ENCODE measurements around the gene SRGAP2C.
"Not testable (repeated sequence)": the region's sequence is repeated elsewhere in the genome, so short reads cannot be mapped to it uniquely, and the experiment has no call there.

SRGAP2C gene

DNA sequence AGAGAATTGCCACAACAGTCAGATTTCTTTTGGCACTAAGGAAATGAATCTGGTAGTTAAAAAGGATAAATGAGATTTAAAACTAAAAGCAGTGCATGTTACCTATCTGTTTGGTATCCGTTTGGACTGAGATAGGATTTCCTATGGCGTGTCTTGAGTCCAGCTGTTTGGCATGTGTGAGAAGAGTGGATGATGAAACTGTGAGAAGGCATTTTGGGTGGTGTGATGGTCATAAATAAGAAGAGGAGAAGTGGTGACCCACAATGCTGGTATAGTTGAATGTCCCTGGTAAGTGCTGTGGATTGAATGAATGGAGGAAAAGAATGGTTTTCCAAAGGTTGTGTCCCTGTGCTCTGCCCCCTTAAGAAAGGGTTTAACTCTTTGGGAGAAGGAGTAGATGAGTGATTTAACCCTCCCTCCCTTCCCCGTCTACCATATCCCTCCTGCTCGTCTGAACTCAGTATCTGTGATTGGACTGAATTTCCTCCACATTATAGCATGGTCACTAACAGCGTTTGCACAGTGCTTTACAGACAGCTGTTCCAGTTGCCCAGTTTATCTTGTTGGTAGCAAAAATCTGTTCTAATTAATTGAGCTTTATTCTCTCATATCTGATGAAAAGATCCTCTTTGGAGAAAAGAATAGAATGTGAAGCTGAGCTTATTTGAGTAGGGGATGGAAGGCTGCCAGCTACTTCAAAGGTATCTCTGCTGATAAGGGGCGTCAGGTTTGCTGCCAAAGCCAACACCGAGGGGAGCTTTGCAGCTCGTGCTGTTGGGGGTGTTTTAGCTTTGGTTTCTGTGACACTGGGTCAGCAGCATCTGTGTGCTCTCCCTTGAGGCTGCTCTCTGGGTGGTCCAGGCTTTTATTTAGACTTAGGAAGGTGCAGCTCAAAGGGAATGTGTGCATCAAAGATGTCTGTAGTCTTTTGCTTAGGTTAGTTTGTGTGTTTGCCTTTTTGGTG is 148.1 kb downstream of the SRGAP2C start:
- H3K27me3 ChIP-seq; intact Hi-C loops (cut with DNase I; ENCODE audit: low total_unique reads); DNase-seq: not testable (repeated sequence)

DNA sequence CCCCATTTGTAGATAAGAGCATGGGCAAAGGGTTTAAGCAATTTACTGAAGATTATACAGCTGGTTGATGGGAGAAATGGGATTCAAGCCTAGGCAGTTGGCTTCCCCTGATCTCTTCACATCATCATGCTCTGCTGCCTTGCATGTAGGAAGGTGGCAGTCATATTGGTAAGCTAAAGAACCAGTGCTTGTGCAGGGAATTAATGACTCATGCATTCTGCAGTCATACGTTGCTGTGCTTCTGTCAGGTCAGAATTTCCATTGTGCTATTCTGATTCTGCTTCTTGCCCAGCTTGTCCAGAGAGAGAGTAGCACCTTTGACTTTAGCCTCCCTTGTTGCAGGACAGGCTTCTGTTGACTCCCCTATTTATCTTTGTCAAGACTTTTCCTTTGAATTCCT is 153.2 kb downstream of the SRGAP2C start:
- H3K36me3 ChIP-seq; intact Hi-C loops (cut with DNase I; ENCODE audit: low total_unique reads); H3K27me3 ChIP-seq; H3K27ac ChIP-seq; DNase-seq; H3K4me1 ChIP-seq; H3K4me3 ChIP-seq; H3K9me3 ChIP-seq: not testable (repeated sequence)

More for the DNA sequence above, 148.1 kb downstream of the SRGAP2C start:
- not testable (repeated sequence) for H3K36me3 ChIP-seq, H3K27ac ChIP-seq, H3K4me3 ChIP-seq, H3K9me3 ChIP-seq, H3K4me1 ChIP-seq

DNA sequence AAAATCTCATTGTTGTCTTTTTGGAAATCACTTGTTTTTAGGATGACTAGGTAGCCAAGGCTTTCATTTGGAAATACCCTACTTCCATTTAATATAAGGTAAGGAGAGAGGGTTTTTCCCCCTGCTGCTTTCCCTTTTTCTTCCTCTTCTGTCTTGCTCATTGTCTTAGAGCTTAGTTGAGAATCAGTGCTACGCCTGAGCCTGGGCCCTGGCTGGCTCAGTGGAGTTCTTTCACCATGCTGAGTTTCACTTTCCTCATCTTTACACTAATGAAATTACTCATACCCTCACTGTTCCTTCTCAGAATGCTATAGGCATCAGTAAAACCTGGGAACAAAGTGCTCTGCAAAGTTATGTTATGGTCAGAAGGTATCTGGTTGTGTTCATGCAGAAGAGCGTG is 154.8 kb downstream of the SRGAP2C start:
- H3K36me3 ChIP-seq; H3K4me3 ChIP-seq; H3K27me3 ChIP-seq; DNase-seq; H3K9me3 ChIP-seq; intact Hi-C loops (cut with DNase I; ENCODE audit: low total_unique reads); H3K4me1 ChIP-seq; H3K27ac ChIP-seq: not testable (repeated sequence)

DNA sequence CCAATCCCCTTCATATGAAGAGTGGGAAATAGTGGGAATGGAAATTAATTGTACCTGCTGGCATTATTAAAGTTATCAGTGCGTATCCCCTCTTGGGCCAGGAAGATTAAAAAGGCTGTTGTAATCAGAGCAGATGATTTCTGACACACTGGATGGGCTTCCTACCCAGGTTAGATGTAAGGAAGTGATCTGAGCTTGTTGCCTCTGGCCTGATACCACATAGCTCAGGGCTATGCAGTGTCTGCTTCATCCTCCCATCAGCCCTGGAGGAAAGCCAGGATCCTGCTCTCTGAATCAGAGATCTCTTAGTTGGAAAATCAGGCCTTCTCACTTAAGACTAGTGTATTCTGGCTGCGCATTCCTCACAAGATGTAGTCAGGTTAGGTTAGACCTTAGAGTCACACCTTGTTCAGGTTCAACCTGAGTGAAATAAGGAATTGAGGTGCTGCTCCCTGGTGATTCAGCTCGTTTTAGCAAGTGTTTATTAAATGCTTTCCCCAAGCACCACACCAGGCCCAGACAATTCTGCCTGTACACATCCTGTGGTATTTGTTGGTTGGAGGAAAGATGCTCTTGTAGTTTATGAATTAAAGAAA is 158.6 kb downstream of the SRGAP2C start:
- DNase-seq; H3K36me3 ChIP-seq; H3K27ac ChIP-seq; H3K9me3 ChIP-seq; H3K27me3 ChIP-seq; H3K4me3 ChIP-seq; intact Hi-C loops (cut with DNase I; ENCODE audit: low total_unique reads); H3K4me1 ChIP-seq: not testable (repeated sequence)

DNA sequence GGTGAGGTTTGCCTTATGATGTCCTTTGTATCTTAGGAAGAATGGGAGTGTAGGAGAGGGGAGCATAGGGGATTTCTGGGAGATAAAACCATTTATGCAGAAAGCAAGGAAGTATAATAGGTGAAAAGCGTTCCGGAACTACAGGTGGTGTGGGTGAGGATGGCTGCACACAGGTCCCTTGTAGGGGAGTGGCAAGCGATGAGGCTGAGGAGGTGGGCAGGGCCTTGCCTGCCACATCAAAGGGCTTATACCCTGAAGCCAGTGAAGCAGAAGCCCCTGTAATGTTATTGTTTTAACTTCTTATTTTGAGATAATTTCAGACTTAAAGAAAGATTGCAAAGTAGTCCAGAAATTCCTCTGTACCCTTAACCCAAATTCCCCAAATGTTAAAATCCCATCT is 159.6 kb downstream of the SRGAP2C start:
- H3K4me3 ChIP-seq; DNase-seq; H3K9me3 ChIP-seq; H3K27me3 ChIP-seq; intact Hi-C loops (cut with DNase I; ENCODE audit: low total_unique reads); H3K36me3 ChIP-seq; H3K27ac ChIP-seq; H3K4me1 ChIP-seq: not testable (repeated sequence)

DNA sequence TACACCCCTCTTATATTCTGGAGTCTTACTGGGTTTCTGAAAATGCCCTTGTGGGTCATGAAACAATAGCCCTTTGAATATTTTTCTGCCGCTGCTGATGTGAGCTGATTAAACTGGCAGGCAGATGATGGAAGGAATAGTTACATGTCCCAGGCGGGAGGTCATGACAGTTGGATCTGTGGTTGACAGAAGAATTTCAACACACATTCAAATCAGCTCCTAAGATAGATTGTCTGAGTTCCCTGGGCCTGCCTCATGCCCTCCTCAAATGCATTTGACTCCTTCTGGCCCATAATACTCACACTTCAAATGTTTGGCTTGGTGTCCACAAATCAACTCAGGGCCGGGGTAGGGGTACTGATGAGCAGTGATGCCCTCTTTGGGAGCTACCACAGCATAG is 161.9 kb downstream of the SRGAP2C start:
- H3K4me1 ChIP-seq; H3K27me3 ChIP-seq; H3K9me3 ChIP-seq; H3K36me3 ChIP-seq; intact Hi-C loops (cut with DNase I; ENCODE audit: low total_unique reads); H3K4me3 ChIP-seq; DNase-seq; H3K27ac ChIP-seq: not testable (repeated sequence)

DNA sequence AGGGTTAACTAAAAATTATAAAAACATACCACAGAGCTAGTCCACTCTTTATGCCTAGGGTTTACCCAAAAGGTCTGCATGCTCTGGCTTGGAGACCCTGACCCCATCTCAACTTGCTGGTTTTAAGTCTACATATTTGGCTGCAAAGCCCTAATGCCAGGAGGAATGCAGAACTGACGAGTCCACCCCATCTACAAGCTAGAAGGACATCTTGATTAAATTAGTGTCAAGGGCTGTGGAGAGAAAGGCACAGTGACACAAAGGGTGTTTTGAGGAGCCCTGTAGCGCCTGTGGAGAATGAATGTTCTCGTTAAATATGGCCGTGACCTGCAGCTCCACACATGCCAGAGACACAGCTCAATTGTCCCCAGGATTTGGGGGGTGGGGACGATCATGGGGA is 162.7 kb downstream of the SRGAP2C start:
- H3K9me3 ChIP-seq; H3K27ac ChIP-seq; H3K27me3 ChIP-seq; intact Hi-C loops (cut with DNase I; ENCODE audit: low total_unique reads); H3K4me3 ChIP-seq; DNase-seq; H3K36me3 ChIP-seq; H3K4me1 ChIP-seq: not testable (repeated sequence)

DNA sequence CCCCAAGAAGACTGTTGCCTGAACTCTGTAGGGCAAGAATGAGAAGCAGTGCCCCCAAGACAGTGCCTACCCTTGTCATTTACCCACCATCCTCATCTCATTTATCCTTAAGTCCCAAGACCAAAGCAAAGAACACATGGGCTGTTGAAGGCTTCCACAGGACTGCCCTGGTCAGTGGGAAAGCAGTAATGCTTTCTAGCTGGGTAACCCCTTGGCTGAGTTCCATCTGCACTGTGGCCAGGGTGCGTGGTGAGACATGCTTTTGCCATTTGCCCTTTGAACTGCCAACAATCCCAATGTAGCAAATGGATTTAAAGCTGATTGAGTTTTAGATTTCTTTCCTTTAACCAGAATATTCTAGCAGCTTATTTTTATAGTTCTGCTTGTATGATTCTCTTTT is 163.3 kb downstream of the SRGAP2C start:
- H3K36me3 ChIP-seq; H3K27me3 ChIP-seq; H3K9me3 ChIP-seq; H3K4me3 ChIP-seq; DNase-seq; intact Hi-C loops (cut with DNase I; ENCODE audit: low total_unique reads); H3K27ac ChIP-seq; H3K4me1 ChIP-seq: not testable (repeated sequence)

DNA sequence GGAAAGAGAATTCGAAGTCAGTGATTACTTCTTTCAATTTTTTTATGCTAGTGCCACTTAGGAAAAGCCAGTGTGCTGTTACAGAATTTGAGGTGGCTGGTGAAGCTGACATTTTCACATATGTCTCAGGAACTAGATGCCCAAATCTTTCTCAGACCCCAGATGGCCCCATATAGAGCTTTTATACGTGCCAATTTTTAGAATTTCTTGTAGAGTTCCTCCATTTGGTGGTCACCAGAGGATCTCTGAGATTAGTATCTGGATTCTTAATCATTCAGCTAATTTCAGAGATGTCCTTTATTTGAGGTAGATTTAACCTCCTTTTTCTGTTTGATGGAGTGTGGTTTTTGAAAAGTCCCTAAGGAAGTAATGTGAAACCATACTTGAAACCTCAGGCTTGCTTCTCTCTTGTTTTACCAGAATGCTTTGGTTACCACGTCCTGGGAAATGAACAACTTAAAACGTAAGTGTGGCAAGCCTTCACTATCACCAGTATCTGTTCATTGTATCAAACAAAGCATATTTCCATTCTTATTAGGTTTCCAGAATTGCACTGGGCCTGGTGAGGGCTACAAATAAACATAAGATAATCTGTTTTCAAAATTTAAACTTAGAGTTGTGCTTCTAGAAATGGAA is 164.7 kb downstream of the SRGAP2C start:
- H3K36me3 ChIP-seq; H3K4me3 ChIP-seq; intact Hi-C loops (cut with DNase I; ENCODE audit: low total_unique reads); H3K4me1 ChIP-seq; H3K27me3 ChIP-seq; H3K27ac ChIP-seq; DNase-seq; H3K9me3 ChIP-seq: not testable (repeated sequence)

DNA sequence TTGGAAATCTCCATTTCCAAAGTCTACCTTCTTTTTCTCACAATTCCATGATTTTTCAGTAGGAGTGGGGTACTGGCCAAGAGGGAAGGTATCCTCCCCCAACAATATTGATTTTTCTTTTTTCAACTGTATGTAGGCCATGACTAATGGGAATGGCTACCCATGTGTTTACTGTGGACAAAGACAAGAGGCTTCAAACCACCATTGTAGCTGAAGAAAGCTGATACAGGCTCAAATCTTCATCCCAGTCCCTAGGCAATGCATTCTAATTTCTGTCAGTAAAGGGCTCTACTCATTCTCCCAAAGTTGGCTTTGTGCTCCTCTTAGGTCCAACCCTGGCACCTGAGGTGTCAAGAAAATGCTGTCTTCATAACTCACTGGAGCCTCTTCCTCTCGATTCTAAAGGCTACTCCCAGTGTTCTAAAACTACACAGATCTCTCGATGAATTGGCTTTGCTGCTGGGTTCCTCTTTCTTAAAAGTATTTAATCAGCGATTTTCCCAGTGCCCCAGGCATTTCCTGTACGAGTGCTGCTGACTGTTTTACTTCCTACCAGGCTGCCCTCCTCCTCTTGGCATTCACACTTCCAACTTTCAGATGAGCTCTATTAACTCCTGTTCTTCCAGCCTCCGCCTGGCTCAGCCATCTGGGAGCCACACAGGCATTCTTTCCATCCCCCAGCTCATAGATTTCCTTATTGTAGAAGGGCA is 171.1 kb downstream of the SRGAP2C start:
- H3K27ac ChIP-seq; H3K4me1 ChIP-seq; H3K9me3 ChIP-seq; DNase-seq; intact Hi-C loops (cut with DNase I; ENCODE audit: low total_unique reads); H3K4me3 ChIP-seq; H3K36me3 ChIP-seq; H3K27me3 ChIP-seq: not testable (repeated sequence)

DNA sequence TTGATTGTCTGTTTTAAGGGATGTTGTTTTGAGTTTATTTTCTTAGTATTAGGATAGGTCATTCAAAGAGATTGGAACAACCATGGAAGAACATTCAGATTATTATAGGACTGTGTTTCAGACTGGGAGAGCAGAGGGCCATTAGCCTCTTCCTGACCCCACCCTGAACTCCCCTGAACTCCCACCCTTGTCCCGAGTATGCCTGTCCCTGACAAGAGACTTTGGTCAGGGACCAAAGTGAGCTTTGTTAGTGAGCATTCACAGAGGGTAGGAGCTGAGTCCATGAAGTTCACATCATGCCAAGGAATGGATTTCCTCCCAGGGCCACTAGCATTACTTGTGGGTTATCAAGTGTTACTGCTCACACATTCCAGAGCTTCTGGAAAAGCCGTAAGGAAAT is 172.0 kb downstream of the SRGAP2C start:
- H3K27me3 ChIP-seq; H3K9me3 ChIP-seq; H3K36me3 ChIP-seq; intact Hi-C loops (cut with DNase I; ENCODE audit: low total_unique reads); H3K4me1 ChIP-seq; DNase-seq; H3K27ac ChIP-seq; H3K4me3 ChIP-seq: not testable (repeated sequence)

DNA sequence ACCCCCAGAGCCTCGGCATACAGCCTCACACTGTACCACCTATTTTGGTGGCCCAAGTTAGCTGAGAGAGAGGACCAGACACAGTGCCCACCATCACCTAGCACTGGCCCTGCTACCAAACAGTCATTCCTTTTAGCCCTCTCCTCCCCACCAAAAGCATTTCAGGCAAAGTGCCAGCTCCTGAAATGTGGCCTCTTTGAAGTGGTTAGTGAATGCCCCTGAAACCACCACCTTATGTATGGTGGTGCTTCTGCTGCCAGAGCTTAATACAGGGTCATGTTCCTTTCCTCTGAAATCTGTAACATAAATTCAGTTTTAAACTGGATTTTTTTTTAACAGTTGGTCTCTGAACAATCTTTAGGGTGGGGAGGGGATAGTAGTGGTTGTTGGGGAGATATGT is 175.8 kb downstream of the SRGAP2C start:
- intact Hi-C loops (cut with DNase I; ENCODE audit: low total_unique reads); H3K27me3 ChIP-seq; H3K4me3 ChIP-seq; H3K36me3 ChIP-seq; H3K4me1 ChIP-seq; H3K9me3 ChIP-seq; DNase-seq; H3K27ac ChIP-seq: not testable (repeated sequence)

DNA sequence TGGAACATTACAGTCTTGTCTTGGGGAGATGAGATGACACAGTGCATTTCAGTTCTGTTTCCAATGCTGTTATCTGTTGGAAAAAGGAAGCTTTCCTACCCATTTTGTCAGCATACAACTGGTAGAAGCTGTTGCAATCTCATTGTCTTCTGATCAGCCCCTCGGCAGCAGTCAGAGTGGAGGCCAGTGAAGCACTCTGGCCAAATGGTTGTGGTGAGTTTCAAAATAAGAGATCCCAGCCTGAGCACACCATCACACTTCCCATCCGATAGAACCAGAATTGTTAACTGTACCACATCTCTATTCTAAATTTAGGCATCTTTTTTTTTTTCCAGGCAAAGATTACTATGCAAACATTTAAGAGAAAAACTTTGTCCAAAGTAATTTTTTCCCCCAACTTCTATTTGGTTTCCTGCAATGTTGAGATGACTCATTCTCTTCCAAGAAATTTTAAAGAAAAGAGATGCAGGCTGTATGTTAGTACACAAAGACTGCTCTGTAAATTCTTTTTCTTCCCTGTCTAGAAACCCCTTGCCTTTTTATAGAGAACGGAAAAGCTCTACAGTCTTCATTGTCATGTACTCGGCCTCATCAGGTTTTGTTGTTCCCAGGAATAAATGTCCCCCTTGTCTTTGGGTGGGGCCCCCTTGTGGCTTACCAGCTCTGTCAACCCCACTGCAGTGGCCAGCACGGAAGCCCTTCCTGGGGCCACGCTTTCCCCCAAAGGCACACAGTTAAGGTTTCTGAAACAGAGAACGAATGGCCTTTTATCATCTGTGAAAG is 176.9 kb downstream of the SRGAP2C start:
- intact Hi-C loops (cut with DNase I; ENCODE audit: low total_unique reads); H3K27ac ChIP-seq; DNase-seq: not testable (repeated sequence)

More for the DNA sequence above, 176.9 kb downstream of the SRGAP2C start:
- H3K4me3 ChIP-seq, H3K36me3 ChIP-seq, H3K27me3 ChIP-seq, H3K9me3 ChIP-seq, H3K4me1 ChIP-seq: not testable (repeated sequence)

Measured in tibial artery (tissue), 4 donors.